Sigmoid colon (tissue), 7 donors: ENCODE results near the gene MAGEB16. TPM values are rescaled to one million over a fixed set of nuclear protein-coding genes. Genes with fewer than 3 reads are reported as not detected.

Source experiments
- DNase-seq: peaks from one replicate; pipeline ENCODE4 v3.0.0-alpha.2; 2019
- H3K27ac ChIP-seq, 4 donors: fragments of 200-600 bp; sonication (generic); one replicate each; pipeline ENCODE4 v1.5.1; 2016 to 2019; ENCODE audit warnings: mild to moderate bottlenecking in 1 of 4
- H3K27me3 ChIP-seq, 3 donors: fragments of 200-600 bp; sonication (generic); one replicate each; pipeline ENCODE4 v1.5.1; 2019; ENCODE audit warnings: mild to moderate bottlenecking in 1 of 3
- H3K36me3 ChIP-seq, 4 donors: fragments of 200-600 bp; sonication (generic); one replicate each; pipeline ENCODE4 v1.5.1; 2016 to 2019
- H3K4me1 ChIP-seq, 4 donors: fragments of 200-600 bp; sonication (generic); one replicate each; pipeline ENCODE4 v1.5.1; 2017 to 2019
- H3K4me3 ChIP-seq, 4 donors: fragments of 200-600 bp; sonication (generic); one replicate each; pipeline ENCODE4 v1.5.1; 2017 to 2019; ENCODE audit warnings: mild to moderate bottlenecking in 2 of 4, moderate library complexity in 1 of 4
- H3K9me3 ChIP-seq, 4 donors: fragments of 200-600 bp in 3 of 4; sonication (generic) in 3 of 4; one replicate each; pipeline versions ENCODE4 v1.5.1 to v1.6.1; 2013 to 2019
- CTCF ChIP-seq, 4 experiments: fragments of 450-650 bp in 3 of 4; fragments of 200-600 bp in 1 of 4; IDR thresholded peaks; one replicate each; pipeline ENCODE4 v1.5.1; 2016 to 2019; ENCODE audit warnings: antibody characterized with exemption in 4 of 4, mild to moderate bottlenecking in 3 of 4, moderate library complexity in 2 of 4
- EP300 ChIP-seq, 4 donors: sonication (generic); formaldehyde crosslinking; IDR thresholded peaks; one replicate each; pipeline ENCODE4 v1.6.1; 2017; ENCODE audit warnings: antibody characterized with exemption in 4 of 4
- POLR2A ChIP-seq, 2 donors: fragments of 450-650 bp; IDR thresholded peaks; one replicate each; pipeline ENCODE4 v1.6.1; 2016; ENCODE audit warnings: antibody characterized with exemption in 2 of 2, mild to moderate bottlenecking in 2 of 2, moderate library complexity in 2 of 2
- POLR2AphosphoS5 ChIP-seq, 4 donors: sonication (generic); formaldehyde crosslinking; IDR thresholded peaks; one replicate each; pipeline ENCODE4 v1.6.1; 2017; ENCODE audit warnings: antibody characterized with exemption in 4 of 4
- WGBS, 2 donors: extraction: QIAGEN DNeasy Blood & Tissue Kit; methylation state at CpG; one replicate each; pipeline ENCODE4 v1.1.7; 2013; 5-methylcytosine and 5-hydroxymethylcytosine counted together
- intact Hi-C: fragments of 100-400 bp; cut with DNase I; formaldehyde crosslinking; loops from one replicate; pipeline ENCODE4 v1.15.1; 2023
- polyA plus RNA-seq, 3 donors: library from polyadenylated mRNA; stranded (reverse); fragments of 200-250 nt; gene quantifications; one replicate each; pipeline ENCODE4 v1.2.3, GENCODE V29; 2013
- total RNA-seq, 4 donors: library from RNA; depleted of rRNA; stranded (reverse); fragments of >200 nt; gene quantifications; one replicate each; pipeline ENCODE4 v1.1.0, GENCODE V29; 2016
- donor health status: healthy with polysubstance abuse.
- donor health status: Bipolar disorder and iron deficiency.
- donor health status: healthy.

MAGEB16 gene
- total and polyA plus RNA-seq, 7 donors: not detected

GRCh38 chrX:35800474-35800873 is 2.3 kb downstream of the MAGEB16 start:
- DNase-seq: no peak
- Histone ChIP-seq H3K4me3 (no peak overlapping the region), H3K27me3 (no peaks in the 10 kb centered on the region), H3K27ac (no peak overlapping the region), H3K9me3 (no peaks in the 10 kb centered on the region), H3K36me3 (no peaks in the 10 kb centered on the region), H3K4me1 (no peaks in the 10 kb centered on the region)
- intact Hi-C loops: no loop called here
- TF ChIP-seq CTCF (IDR thresholded peaks at IDR 0.05) (no peak), POLR2AphosphoS5 (IDR thresholded peaks at IDR 0.05) (no peak), POLR2A (IDR thresholded peaks at IDR 0.05) (no peak), EP300 (IDR thresholded peaks at IDR 0.05) (no peak)
- 68 to 91% methylated on average over 5 of the region's 5 CpGs for WGBS, 2 donors

- no peak for DNase-seq
- intact Hi-C loops: no loop called here
- Histone ChIP-seq H3K27me3 (no peaks in the 10 kb centered on the region), H3K27ac (no peak overlapping the region), H3K4me3 (no peak overlapping the region), H3K36me3 (no peaks in the 10 kb centered on the region), H3K4me1 (no peaks in the 10 kb centered on the region), H3K9me3 (no peaks in the 10 kb centered on the region)
- TF ChIP-seq POLR2AphosphoS5 (IDR thresholded peaks at IDR 0.05): no peak
- TF ChIP-seq POLR2A (IDR thresholded peaks at IDR 0.05): no peak
- no peak for TF ChIP-seq CTCF (IDR thresholded peaks at IDR 0.05)
- TF ChIP-seq EP300 (IDR thresholded peaks at IDR 0.05): no peak
- WGBS, 2 donors: 21 to 53% methylated on average over 4 of the region's 4 CpGs
Observed at GRCh38 chrX:35809781-35810180, 11.6 kb downstream of the MAGEB16 start.

- no peaks in the 10 kb centered on the region for H3K27me3 ChIP-seq
Observed at GRCh38 chrX:35819241-35819640, 21.1 kb downstream of the MAGEB16 start.

GRCh38 chrX:35826503-35826902 is 28.4 kb downstream of the MAGEB16 start:
- Histone ChIP-seq H3K9me3 (no peaks in the 10 kb centered on the region), H3K27me3 (no peaks in the 10 kb centered on the region), H3K4me3 (no peak overlapping the region), H3K27ac (no peak overlapping the region), H3K36me3 (no peaks in the 10 kb centered on the region), H3K4me1 (no peaks in the 10 kb centered on the region)
- DNase-seq: no peak
- intact Hi-C loops: no loop called here
- no peak for TF ChIP-seq CTCF (IDR thresholded peaks at IDR 0.05)
- no peak for TF ChIP-seq POLR2AphosphoS5 (IDR thresholded peaks at IDR 0.05)
- TF ChIP-seq POLR2A (IDR thresholded peaks at IDR 0.05): no peak
- TF ChIP-seq EP300 (IDR thresholded peaks at IDR 0.05): no peak
- WGBS, 2 donors: 7 to 62% methylated on average over 1 of the region's 1 CpG

More at GRCh38 chrX:35819241-35819640, 21.1 kb downstream of the MAGEB16 start:
- Histone ChIP-seq H3K27ac (no peak overlapping the region), H3K9me3 (no peaks in the 10 kb centered on the region), H3K4me1 (no peaks in the 10 kb centered on the region), H3K36me3 (no peaks in the 10 kb centered on the region), H3K4me3 (no peak overlapping the region)
- WGBS, 2 donors: 71 to 87% methylated on average over 4 of the region's 4 CpGs
- TF ChIP-seq POLR2A (IDR thresholded peaks at IDR 0.05): no peak
- TF ChIP-seq CTCF (IDR thresholded peaks at IDR 0.05): no peak
- no peak for DNase-seq
- intact Hi-C loops: no loop called here

GRCh38 chrX:35829501-35829900 is 31.4 kb downstream of the MAGEB16 start:
- Histone ChIP-seq H3K9me3 (no peaks in the 10 kb centered on the region), H3K27ac (no peak overlapping the region), H3K4me3 (no peak overlapping the region), H3K36me3 (no peaks in the 10 kb centered on the region), H3K4me1 (no peaks in the 10 kb centered on the region), H3K27me3 (no peaks in the 10 kb centered on the region)
- intact Hi-C loops: no loop called here
- TF ChIP-seq EP300 (IDR thresholded peaks at IDR 0.05) (no peak), POLR2A (IDR thresholded peaks at IDR 0.05) (no peak), CTCF (IDR thresholded peaks at IDR 0.05) (no peak), POLR2AphosphoS5 (IDR thresholded peaks at IDR 0.05) (no peak)
- no peak for DNase-seq
- WGBS, 2 donors: 81 to 82% methylated on average over 3 of the region's 3 CpGs
